Activated CD4-positive, alpha-beta T cell treated with anti-CD3 and anti-CD28 coated beads, Interleukin-2, amount 50 U/mL, for 24 hours (primary cell): ENCODE data around the gene GSTT4.
"Not testable (repeated sequence)": the region's sequence is repeated elsewhere in the genome, so short reads cannot be mapped to it uniquely, and the experiment has no call there.

Source experiments
- DNase-seq, 2 donors: peaks; one replicate each; pipeline ENCODE4 v3.0.0-alpha.2; 2020; ENCODE audit warnings: low read depth in 1 of 2, low spot score in 1 of 2

The GSTT4 gene

DNA sequence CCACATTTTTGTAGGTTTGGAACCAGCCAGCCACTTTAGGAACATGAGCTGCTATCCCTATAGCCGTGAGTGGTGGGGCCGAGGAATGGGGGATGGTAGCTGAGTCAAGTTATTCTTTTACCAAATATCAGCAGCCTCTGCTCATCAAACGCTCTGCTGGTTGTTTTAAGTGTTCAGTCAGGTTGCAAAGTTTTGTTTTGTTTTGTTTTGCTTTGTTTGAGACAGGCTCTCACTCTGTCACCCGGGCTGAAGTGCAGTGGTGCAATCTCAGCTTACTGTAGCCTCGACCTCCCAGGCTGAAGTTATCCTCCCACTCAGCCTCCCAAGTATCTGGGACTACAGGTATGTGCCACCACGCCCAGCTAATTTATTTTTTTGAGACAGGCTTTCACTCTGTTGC lies 20.2 kb upstream of the GSTT4 start:
- no peak for DNase-seq

DNA sequence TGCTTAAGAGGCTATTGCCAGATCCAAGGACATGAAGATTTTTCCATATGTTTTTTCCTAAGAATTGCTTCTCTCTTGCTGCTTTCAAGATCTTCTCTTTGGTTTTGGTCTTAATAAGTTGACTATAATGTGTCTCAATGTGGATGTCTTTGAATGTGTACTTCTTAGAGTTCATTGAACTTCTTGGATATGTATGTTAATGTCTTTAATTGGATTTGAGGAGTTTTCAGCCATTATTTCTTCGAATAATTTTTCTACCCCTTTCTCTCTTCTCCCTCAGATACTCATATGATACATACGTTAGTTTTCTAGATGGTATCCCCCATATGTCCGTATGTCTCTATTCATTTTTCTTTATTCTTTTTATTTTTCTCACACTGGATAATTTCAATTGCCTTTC lies 19.1 kb upstream of the GSTT4 start:
- DNase-seq: no peak

DNA sequence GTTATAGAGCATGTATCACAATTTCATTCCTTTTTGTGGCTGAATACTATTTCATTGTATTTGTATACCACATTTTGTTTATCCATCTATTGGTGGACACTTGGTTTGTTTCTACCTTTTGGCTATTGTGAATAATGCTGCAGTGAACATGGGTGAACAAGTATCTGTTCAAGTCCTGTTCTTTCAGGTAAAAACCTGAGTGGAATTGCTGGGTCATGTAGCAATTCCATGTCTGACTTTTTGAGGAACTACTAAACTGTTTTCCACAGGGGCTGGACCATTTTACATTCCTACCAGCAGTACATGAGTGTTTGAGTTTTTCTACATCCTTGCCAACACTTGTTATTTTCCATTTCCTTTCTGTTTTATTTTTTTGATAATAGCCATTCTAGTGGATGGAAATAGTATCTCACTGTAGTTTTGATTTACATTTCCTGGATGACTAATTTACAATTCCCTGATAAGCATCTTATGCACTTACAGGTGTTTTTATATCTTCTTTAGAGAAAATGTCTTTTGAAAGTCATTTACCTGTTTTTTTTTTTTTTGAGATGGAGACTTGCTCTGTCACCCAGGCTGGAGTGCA lies 18.0 kb upstream of the GSTT4 start:
- DNase-seq: no peak

DNA sequence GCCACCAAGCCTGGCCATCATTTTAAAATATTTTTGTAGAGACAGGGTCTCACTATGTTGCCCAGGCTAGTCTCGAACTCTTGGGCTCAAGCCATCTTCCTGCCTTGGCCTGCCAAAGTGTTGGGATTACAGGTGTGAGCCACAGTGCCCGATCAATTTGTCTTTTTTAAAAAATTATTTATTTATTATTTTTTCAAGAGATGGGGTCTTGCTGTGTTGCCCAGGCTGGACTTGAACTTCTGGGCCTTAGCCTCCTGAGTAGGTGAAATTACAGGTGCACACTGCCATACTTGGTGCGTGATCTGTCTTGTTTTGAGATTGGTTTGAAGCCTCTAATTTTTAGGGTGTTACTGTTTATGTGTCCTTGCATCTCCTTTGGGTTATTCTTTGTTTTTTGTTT lies 16.1 kb upstream of the GSTT4 start:
- DNase-seq: no peak

DNA sequence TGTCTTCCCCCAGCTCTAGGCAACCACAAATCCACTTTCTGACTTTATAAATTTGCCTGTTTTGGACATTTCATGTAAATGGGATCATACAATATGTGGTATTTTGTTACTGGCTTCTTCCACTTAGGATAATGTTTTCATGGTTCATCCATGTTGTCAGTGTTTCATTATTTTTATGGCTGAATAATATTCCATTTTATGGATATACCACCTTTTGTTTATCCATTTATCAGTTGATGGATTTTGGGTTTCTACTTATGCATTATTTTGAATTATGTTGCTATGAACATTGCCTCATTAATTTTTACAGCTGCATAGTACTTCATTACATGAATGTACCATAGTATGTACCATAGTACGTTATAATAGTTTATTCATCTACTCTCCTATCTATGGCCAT lies 10.9 kb upstream of the GSTT4 start:
- DNase-seq: no peak

DNA sequence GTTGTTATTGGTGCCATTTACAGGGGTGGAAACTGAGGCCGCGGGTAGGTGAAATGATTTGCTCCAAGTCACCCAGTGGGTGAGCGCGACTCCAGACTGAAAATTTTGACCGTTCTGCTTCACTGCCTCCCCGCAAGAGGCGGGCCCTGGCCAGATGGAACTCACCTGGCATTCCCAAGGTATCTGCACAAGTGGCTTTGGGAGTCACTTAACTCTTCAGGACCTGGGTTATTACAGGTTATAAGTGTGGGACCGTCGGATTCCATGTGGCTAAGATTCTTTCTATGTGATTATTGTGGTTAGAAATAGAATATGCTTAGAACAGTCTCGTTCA lies 6.4 kb upstream of the GSTT4 start:
- DNase-seq: no peak

DNA sequence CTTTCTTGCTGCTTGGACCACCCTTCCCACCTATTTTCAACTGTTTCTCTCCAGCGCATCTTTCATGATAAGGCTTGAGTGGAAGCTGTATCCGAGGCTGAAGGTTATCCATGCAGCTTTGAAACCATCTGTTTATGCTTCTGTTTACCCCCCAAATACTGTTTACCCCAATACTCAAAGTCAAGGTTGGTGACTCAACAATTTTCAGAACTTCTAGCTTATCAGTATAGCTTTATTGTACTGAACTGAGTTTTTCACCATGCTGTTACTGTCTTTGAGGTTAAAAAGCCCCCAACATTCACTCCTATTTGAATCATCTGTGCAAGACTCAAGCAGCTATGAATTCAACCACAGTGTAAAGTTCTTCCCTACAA lies 4.8 kb upstream of the GSTT4 start:
- no peak for DNase-seq

DNA sequence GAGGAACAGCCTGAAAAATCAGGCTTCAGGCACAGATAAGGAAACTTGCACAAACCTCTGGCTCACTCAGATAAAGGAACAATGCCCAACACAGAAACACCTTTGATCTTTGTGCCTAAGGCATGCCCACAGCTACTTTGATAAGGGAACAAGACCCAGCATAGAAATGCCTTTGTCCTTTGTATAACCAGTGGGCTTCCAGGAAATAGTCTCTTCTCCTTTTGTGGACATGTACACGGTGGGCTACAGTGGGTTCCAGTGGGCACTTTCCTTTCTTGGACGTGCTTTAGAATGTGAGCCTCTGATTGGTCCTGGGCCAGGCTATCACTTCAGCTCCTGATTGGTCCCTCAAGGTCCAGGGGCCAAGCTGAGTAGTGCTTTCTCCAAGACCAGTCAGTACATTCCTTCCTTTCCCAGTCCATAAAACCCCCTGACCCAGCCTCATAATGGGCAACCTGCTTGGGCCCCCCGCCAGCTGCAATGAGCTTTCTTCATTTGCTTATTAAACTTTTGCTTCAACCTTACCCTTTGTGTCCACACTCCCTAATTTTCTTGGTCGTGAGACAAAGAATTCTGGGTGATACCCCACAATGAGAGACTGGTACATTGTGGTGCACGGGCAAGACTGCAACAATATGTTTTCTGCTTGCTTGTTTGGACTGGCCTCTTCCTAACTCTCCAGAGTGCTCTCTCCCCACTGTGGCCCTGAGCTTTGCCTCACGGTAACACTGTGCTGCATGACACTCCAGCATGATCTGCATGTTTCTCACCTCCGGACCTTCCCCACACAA lies 4.2 kb upstream of the GSTT4 start:
- DNase-seq: no peak

DNA sequence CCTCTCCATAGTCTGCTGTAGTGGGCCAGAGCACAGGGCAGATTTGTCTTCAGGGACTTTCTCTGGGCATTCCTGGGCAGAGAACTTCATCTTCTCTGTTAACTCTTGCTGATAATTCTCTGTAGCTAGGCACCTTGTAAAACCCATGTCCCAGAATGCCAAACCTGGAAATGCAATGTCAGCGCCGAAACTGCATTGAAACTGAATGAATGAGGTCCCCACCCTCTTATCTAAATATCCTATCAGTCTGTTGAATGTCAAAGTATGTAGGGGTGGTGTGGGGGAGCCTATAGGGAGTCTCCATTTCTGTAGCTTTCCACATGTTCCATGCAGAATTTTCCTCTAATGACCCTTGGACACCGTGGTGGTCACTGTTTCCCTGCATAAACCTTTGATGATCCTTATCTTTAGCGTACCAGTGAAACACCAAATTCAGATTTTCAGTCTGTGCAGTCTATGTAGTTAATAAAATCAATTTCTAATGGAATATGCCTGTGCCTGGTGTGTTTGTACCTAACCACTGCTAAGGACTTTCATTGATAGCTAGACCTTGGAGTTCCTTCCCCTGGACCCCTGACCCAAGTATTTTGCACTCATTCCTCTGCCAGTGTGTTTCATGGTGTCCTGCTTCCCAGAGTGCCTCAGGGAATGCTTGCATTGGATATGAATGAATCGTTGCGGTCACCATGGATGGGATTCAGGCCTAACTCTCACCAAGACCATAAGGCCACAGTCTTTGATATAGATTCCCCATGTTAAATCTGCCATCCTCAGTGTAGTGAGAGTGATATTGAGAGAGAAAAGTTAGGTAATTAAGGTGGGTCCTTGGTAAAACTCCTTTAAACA lies 3.4 kb upstream of the GSTT4 start:
- DNase-seq: no peak

DNA sequence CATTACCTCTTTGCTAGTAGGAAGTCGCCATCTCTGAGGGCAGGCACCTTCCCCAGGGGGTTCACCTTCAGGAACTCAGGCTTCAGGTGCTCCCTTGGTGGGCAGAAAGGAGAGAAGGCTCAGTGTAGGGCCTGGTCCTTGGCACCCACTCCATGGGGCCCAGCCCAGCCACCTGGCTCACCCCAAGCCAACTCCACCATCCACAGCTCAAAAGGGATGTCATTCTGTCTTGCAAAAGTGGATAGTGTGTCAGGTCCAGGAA lies 2.7 kb upstream of the GSTT4 start:
- no peak for DNase-seq

DNA sequence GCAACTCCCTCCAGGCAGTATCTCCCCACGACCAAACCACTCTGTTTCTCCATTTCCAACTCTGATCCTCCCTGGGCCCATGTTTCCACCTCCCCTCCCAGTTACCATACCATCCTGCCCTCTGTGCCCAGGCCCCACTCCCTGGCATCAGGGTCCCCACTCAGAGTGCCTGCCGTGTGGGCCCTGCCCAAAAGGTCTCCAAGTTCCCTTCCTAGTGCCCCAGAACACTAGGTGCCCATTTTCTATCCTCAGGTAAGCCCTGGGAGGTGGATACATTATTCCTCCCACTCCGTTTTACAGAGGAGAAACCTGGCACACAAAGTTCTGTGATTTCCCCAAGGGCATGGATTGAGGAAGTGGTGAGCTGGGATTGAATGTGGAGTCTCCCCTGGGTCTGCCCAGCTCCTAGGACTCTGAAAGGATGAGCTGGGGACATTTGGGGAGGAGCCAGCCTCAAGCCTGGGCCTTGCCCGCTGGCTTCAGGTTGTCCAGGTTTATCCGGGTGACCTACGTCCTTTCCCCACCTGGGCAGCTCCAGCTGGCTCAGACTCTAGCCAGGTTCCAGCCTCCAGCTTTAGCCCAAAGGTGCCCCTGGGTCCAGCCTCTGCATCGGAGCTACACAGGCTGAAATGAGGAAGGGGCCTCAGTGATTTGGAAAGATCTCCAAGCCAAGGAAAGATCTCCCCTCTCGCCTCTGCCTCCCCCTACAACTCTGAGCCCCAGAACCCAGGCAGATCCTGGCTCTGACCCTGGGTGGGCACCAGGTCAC lies 2.2 kb upstream of the GSTT4 start:
- no peak for DNase-seq

DNA sequence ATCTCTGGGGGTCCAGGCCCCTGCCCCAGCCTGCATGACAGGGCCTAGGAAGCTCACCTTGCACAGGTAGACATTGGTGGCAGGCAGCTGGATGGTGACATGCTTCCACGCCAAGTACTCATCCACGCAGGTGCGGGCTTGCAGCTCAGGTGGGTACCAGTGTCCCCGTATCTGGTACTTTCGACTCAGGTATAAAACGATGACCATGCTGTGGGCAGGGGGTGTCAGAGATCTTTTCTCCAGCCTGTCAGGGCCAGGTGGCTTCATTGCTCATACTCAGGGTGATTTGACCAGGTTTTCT lies 1.6 kb upstream of the GSTT4 start:
- no peak for DNase-seq

DNA sequence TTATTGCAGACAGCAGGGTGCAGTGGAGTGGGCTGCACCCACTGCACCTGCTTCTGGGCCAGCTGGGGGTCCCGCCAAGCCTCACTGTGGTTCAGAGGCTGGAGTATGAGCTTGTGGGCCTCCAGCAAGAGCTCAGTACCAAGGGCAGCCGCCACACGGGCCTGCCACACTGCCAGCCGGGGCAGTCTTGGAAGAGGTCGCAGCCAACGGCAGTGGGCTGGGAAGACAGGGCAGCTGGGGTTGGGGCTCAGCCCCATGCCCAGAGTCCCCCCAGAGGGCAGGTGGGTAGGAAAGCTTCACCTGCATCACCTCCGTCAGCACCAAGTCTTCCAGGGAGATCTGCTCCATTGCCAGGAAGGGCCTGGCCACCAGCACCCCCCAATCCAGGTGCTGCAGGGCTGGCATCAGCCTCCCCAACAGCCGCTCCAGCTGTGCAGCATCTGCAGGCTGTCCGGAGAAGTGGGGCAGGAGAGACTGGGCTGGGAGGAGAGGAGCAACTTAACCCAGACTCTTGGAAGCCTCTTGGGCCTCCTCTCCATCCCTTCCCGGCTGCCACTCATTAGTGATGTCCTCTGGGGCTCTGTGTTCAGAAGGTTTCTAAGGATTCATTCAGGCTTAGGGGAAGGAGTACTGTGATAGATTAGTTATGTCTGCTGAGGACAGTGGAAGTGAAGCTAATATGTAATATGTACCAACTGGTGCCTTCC lies 1.1 kb upstream of the GSTT4 start:
- DNase-seq: no peak

DNA sequence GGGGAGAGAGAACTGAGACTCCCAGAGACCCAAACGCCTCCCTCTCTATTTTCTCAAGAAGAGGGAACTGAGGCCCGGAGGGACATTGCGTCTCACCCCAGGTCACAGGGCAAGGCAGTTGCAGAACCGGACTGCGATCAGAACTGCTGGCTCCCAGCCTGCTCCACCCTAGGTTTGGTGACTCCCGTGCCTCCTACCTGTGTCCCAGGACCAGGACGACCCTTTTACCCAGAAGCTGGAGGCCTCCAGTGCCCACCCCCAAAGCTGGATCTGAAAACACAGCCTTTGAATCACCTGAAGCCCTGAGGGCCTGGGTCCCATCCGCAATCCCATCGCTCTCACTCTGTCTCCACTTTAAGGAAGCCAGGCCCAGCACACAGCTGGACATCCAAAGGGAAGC lies 1.4 kb downstream of the GSTT4 start:
- DNase-seq: no peak

DNA sequence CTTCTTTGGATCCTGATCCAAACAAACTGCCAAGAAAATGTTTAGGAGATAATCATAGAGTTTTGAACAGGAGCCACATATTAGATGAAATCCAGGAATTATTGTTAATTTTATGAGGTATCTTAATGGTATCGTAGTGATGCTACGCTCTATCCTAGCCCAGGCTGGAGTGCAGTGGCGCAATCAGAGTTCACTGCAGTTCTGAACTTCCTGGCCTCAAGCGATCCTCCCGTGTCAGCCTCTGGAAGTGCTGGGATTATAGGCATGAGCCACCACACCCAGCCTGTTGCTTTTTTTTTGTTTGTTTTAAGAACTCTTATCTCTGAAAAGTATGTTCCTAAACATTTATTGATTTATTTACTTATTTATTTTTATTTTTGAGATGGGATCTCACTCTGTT lies 2.4 kb downstream of the GSTT4 start:
- DNase-seq: no peak

DNA sequence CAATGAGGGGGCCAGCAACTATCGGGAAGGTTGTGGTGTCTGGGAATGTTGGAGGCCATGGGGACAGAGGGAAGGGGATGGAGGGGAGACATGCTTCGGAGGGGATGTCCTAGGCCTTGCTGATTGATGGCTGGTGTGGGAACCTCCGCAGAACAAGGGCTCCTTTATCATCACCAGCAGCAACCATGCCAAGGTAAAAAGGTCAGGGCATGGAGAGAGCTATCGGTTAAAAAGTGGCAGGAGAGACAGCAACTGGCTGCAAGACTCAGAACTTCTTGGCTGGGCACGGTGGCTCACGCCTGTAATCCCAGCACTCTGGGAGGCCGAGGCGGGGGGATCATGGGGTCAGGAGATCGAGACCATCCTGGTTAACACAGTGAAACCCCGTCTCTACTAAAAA lies 3.0 kb downstream of the GSTT4 start:
- no peak for DNase-seq

DNA sequence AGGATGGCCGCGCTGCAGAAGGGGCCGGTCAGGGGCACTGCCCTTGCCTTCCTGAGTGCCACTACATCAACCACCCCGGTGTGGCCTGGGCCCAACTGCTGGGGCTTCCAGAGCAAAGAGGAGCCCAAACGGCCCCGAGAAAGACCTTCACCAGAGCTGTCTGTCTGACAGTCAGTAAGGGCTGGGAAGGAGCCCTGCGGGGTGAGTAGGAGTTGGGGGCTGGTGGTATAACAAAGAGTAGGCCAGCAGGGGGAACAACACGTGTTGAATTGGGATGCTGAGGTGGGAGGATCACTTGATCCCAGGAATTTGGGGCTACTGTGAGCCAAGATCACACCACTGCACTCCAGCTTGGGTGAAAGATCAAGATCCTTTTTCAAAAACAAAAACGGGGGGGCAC lies 3.9 kb downstream of the GSTT4 start:
- DNase-seq: no peak

DNA sequence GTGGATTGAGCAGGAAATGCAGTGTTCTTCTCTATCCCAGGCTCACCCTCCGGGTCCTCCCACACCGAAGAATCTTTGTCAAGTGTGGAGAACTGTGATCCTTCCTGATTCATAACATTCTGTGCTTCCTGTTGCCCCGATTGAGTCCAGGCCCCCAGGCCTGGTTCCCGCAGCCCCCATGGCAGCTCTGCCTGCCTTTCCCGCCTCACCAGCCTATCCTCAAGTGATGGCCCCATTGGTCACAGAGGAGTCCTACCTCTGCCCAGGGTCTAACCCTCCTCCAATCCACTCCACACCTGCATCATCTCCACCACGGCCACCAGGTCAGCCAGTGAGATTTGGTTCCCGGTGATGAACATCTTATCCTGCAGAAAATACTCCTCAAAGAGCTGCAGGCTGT lies 5.5 kb downstream of the GSTT4 start:
- not testable (repeated sequence) for DNase-seq

DNA sequence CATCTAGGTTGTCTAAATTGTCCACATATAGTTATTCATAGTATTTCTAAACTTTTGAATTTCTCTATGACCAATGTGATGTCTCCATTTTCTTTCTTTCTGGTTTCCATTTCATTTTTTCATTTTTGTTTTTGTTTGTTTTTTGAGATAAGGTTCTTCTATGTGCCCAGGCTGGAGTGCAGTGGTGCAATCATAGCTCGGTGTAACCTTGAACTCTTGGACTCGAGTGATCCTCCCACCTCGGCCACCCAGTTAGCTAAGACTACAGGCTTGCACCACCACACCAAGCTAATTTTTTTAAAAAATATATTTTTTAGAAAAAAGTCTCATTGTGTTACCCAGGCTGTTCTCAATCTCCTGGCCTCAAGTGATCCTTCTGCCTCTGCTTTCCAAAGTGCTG lies 8.2 kb downstream of the GSTT4 start:
- no peak for DNase-seq

DNA sequence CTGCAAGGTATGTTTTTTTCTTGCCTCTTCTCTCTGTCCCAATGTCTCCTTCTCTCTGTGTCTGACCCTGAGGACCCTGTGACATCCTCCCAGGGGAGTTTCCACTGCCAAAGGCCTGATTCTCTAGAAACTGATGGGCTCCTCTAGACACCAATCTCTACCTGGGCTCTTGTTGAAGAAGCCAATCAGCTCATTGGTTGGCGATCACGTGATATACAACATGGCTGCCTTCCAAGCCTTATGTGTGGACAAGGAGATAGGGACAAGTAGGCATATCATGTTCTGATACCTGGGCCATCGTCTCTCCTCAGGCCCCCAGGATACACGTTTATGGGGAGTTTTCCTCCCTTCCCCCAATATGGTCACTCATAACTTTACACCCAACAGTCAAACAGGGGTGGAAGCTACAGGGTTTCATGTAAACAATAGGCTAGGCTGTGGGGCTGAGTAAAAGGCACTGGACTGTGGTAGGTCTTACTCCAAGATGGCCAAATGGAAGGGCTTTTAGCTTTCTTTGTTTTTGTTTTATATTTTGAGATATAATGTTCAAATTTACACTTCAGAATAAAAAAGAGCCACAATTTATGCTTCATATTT lies 11.6 kb downstream of the GSTT4 start:
- DNase-seq: not testable (repeated sequence)

DNA sequence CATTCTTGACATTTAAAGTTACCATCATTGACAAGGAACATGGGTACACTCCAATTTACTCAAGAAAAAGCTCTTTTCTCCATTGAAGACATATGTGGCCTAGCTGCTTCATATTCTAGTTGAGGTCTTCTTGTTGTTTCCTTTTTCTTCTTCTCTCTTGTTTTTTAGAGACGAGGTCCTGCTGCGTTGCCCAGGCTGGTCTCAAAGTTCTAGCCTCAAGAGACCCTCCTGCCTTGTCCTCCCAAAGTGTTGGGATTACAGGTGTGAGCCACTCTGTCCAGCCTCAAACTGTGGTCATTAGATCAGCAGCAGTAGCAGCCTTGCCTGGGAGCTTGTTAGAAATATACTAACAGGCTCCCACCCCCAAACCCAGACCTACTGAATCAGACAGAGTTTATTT lies 12.2 kb downstream of the GSTT4 start:
- not testable (repeated sequence) for DNase-seq
